IMR-90 (cell line): ENCODE measurements around the gene NUCB2.

Experiments
- BHLHE40 ChIP-seq: fragments of 150-350 bp; IDR thresholded peaks from 2 replicates; pipeline ENCODE4 v1.6.1; 2016; ENCODE audit warnings: mild to moderate bottlenecking, low read depth, low read length
- CEBPB ChIP-seq: IDR thresholded peaks from 2 replicates; pipeline ENCODE4 v1.6.1; 2012; ENCODE audit warnings: low read depth, low read length, improper control_type of control experiment
- MAZ ChIP-seq: IDR thresholded peaks from 2 replicates; pipeline ENCODE4 v1.6.1; 2012; ENCODE audit warnings: low read depth, mild to moderate bottlenecking, low read length, improper control_type of control experiment, moderate library complexity, borderline replicate concordance
- NFE2L2 ChIP-seq: fragments of 150-350 bp; IDR thresholded peaks from 2 replicates; pipeline ENCODE4 v1.6.1; 2016; ENCODE audit warnings: low read depth, mild to moderate bottlenecking, low read length
- POLR2A ChIP-seq: IDR thresholded peaks from 2 replicates; pipeline ENCODE4 v1.6.1; 2012; ENCODE audit warnings: mild to moderate bottlenecking, low read depth, low read length
- TF ChIP-seq, protein P1 (sequence below): conservative IDR thresholded peaks from 2 replicates; pipeline ENCODE4 v1.5.1; 2012; ENCODE audit warnings: mild to moderate bottlenecking, low read depth, low read length, improper control_type of control experiment

DNA sequence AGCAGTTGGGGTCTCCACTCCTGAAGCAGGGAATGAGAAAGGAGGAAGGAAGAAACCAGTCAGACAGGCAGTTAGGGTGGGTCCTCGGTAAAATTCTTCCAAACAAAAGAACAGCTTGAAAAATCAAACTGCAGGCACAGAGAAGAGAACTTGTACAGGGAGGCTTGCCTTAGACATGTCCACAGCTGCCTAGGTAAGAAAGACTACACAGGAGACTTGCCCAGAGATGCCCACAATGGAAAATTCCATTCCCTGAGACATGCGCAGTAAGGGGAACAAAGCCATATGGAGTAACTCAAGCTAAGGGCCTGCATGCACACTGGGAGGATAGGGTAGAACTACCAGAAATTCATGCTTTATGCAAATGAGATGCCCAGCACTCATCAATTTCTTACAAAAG lies 102.1 kb downstream of the NUCB2 start:
- TF ChIP-seq POLR2A (no peak), CEBPB (no peak), BHLHE40 (no peak), MAZ (no peak), NFE2L2 (no peak)
- TF ChIP-seq, protein P1, sequence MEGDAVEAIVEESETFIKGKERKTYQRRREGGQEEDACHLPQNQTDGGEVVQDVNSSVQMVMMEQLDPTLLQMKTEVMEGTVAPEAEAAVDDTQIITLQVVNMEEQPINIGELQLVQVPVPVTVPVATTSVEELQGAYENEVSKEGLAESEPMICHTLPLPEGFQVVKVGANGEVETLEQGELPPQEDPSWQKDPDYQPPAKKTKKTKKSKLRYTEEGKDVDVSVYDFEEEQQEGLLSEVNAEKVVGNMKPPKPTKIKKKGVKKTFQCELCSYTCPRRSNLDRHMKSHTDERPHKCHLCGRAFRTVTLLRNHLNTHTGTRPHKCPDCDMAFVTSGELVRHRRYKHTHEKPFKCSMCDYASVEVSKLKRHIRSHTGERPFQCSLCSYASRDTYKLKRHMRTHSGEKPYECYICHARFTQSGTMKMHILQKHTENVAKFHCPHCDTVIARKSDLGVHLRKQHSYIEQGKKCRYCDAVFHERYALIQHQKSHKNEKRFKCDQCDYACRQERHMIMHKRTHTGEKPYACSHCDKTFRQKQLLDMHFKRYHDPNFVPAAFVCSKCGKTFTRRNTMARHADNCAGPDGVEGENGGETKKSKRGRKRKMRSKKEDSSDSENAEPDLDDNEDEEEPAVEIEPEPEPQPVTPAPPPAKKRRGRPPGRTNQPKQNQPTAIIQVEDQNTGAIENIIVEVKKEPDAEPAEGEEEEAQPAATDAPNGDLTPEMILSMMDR = no peak
